ENCODE data around the gene NPIPA2. TPM values are rescaled to one million over a fixed set of nuclear protein-coding genes. Genes with fewer than 3 reads are reported as not detected.
"Not testable (repeated sequence)": the region's sequence is repeated elsewhere in the genome, so short reads cannot be mapped to it uniquely, and the experiment has no call there.

Gene NPIPA2
- total and polyA plus RNA-seq, 2 of the 13 experiments (the other 11 are each of a cell fraction or from before 2014, with no cell fraction given): 0.08 to 0.20 TPM

GRCh38 chr16:14790320-14790956, 48.1 kb downstream of the NPIPA2 start:
- intact Hi-C loops (cut with micrococcal nuclease; ENCODE audit: unreplicated experiment); H3K36me3 ChIP-seq (replicated peaks in 1 of 2; ENCODE audit: control insufficient read depth in 1 of 2, insufficient read depth in 2 of 2, low read length in 2 of 2); H3K79me2 ChIP-seq (ENCODE audit: insufficient read depth, low read length); CTCF ChIA-PET (ENCODE audit: low intra/inter-chr PET ratio, low total read pairs); DNase-seq (ENCODE audit: low spot score); in situ Hi-C loops (cut with HindIII; ENCODE audit: extremely low pct_ligation_motif_present, low pct_unique_long_range_greater_than_20kb); H3K27me3 ChIP-seq (ENCODE audit: control insufficient read depth in 1 of 2, insufficient read depth in 2 of 2, low read length in 2 of 2); BruUV-seq (replicated peaks); FAIRE-seq; H3K4me1 ChIP-seq (ENCODE audit: insufficient read depth, low read length); H3K27ac ChIP-seq (ENCODE audit: extremely low read length, insufficient read depth, low read length); H2AFZ ChIP-seq (ENCODE audit: low read length); H4K20me1 ChIP-seq (ENCODE audit: insufficient read depth, low read length); H3K9me3 ChIP-seq (ENCODE audit: low read length); H3K4me3 ChIP-seq (replicated peaks in 1 of 3; ENCODE audit: insufficient read depth in 1 of 3, low read depth in 2 of 3, low read length in 3 of 3); POLR2A ChIA-PET; H3K4me2 ChIP-seq (ENCODE audit: low read depth, low read length); H3K9ac ChIP-seq (ENCODE audit: insufficient read depth, low read depth, low read length); ATAC-seq: not testable (repeated sequence)
- WGBS (ENCODE audit: low lambda C conversion rate): no CpG with 5 or more reads among the region's 7 CpGs

DNA sequence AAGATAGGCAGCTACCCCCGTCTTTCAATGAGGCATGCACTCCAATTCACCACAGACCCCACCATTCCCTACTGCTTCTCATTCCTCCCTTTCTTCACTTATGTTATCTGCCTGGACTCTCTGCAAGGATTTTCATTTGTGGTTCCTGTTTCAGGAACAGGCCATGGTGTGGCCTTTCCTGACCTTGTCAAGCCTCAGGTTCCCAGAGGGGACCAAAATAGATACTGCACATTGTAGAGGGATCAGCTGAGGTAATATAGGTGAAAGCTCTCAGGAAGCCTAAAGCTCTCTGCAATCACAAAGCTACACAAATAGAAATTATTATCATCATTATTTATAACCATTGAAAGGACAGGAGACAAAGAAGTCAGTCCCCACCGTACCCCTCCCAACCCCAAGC, 50.6 kb downstream of the NPIPA2 start:
- intact Hi-C loops (cut with micrococcal nuclease; ENCODE audit: unreplicated experiment); H3K27ac ChIP-seq (ENCODE audit: extremely low read length, insufficient read depth, low read length); H3K36me3 ChIP-seq (replicated peaks in 1 of 2; ENCODE audit: control insufficient read depth in 1 of 2, insufficient read depth in 2 of 2, low read length in 2 of 2); POLR2A ChIA-PET; H2AFZ ChIP-seq (ENCODE audit: low read length); ATAC-seq; in situ Hi-C loops (cut with HindIII; ENCODE audit: extremely low pct_ligation_motif_present, low pct_unique_long_range_greater_than_20kb); H3K79me2 ChIP-seq (ENCODE audit: insufficient read depth, low read length); CTCF ChIA-PET (ENCODE audit: low intra/inter-chr PET ratio, low total read pairs); DNase-seq (ENCODE audit: low spot score); H3K4me2 ChIP-seq (ENCODE audit: low read depth, low read length); FAIRE-seq; H3K4me3 ChIP-seq (replicated peaks in 1 of 3; ENCODE audit: insufficient read depth in 1 of 3, low read depth in 2 of 3, low read length in 3 of 3); H3K4me1 ChIP-seq (ENCODE audit: insufficient read depth, low read length); H3K9me3 ChIP-seq (ENCODE audit: low read length); H4K20me1 ChIP-seq (ENCODE audit: insufficient read depth, low read length); H3K9ac ChIP-seq (ENCODE audit: insufficient read depth, low read depth, low read length); BruUV-seq (replicated peaks); H3K27me3 ChIP-seq (ENCODE audit: control insufficient read depth in 1 of 2, insufficient read depth in 2 of 2, low read length in 2 of 2): not testable (repeated sequence)
- no CpG with 5 or more reads among the region's 2 CpGs for WGBS (ENCODE audit: low lambda C conversion rate)

GRCh38 chr16:14797558-14797957, 55.2 kb downstream of the NPIPA2 start:
- BruUV-seq (replicated peaks); H3K9ac ChIP-seq (ENCODE audit: insufficient read depth, low read depth, low read length); CTCF ChIA-PET (ENCODE audit: low intra/inter-chr PET ratio, low total read pairs); H4K20me1 ChIP-seq (ENCODE audit: insufficient read depth, low read length); H3K4me2 ChIP-seq (ENCODE audit: low read depth, low read length); POLR2A ChIA-PET; intact Hi-C loops (cut with micrococcal nuclease; ENCODE audit: unreplicated experiment); H3K4me1 ChIP-seq (ENCODE audit: insufficient read depth, low read length); H3K27me3 ChIP-seq (ENCODE audit: control insufficient read depth in 1 of 2, insufficient read depth in 2 of 2, low read length in 2 of 2); FAIRE-seq; H3K36me3 ChIP-seq (replicated peaks in 1 of 2; ENCODE audit: control insufficient read depth in 1 of 2, insufficient read depth in 2 of 2, low read length in 2 of 2); H3K27ac ChIP-seq (ENCODE audit: extremely low read length, insufficient read depth, low read length); in situ Hi-C loops (cut with HindIII; ENCODE audit: extremely low pct_ligation_motif_present, low pct_unique_long_range_greater_than_20kb); H2AFZ ChIP-seq (ENCODE audit: low read length); H3K79me2 ChIP-seq (ENCODE audit: insufficient read depth, low read length); DNase-seq (ENCODE audit: low spot score); H3K4me3 ChIP-seq (replicated peaks in 1 of 3; ENCODE audit: insufficient read depth in 1 of 3, low read depth in 2 of 3, low read length in 3 of 3); H3K9me3 ChIP-seq (ENCODE audit: low read length); ATAC-seq: not testable (repeated sequence)
- no CpG with 5 or more reads among the region's 2 CpGs for WGBS (ENCODE audit: low lambda C conversion rate)

DNA sequence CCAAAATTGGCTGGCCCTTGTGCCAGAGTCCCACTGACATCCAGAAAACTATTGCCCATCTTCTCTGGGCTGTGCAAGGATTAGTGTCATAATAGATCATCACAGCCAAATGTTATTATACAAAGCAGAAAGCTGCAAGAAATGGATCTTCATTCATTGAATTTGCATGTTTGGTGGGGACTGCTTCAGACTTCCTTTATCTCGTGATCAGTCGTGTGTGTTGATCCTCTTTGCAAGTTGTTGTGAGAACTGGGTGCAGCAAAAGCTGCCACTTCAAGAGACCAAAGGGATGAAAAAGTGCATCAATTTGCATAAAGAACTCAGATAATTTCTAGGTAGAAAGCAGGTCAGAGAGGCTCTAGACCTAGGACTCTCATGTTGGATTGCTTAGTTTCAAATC, 61.2 kb downstream of the NPIPA2 start:
- no CpG with 5 or more reads among the region's 2 CpGs for WGBS (ENCODE audit: low lambda C conversion rate)
- H3K27ac ChIP-seq (ENCODE audit: extremely low read length, insufficient read depth, low read length); H3K36me3 ChIP-seq (replicated peaks in 1 of 2; ENCODE audit: control insufficient read depth in 1 of 2, insufficient read depth in 2 of 2, low read length in 2 of 2); H3K4me1 ChIP-seq (ENCODE audit: insufficient read depth, low read length); H4K20me1 ChIP-seq (ENCODE audit: insufficient read depth, low read length); FAIRE-seq; intact Hi-C loops (cut with micrococcal nuclease; ENCODE audit: unreplicated experiment); H3K9ac ChIP-seq (ENCODE audit: insufficient read depth, low read depth, low read length); H3K9me3 ChIP-seq (ENCODE audit: low read length); CTCF ChIA-PET (ENCODE audit: low intra/inter-chr PET ratio, low total read pairs); in situ Hi-C loops (cut with HindIII; ENCODE audit: extremely low pct_ligation_motif_present, low pct_unique_long_range_greater_than_20kb); ATAC-seq; H3K27me3 ChIP-seq (ENCODE audit: control insufficient read depth in 1 of 2, insufficient read depth in 2 of 2, low read length in 2 of 2); BruUV-seq (replicated peaks); H3K79me2 ChIP-seq (ENCODE audit: insufficient read depth, low read length); H2AFZ ChIP-seq (ENCODE audit: low read length); H3K4me2 ChIP-seq (ENCODE audit: low read depth, low read length); POLR2A ChIA-PET; DNase-seq (ENCODE audit: low spot score); H3K4me3 ChIP-seq (replicated peaks in 1 of 3; ENCODE audit: insufficient read depth in 1 of 3, low read depth in 2 of 3, low read length in 3 of 3): not testable (repeated sequence)

All from HepG2 (cell line).